HG03159 (cell line): ENCODE measurements around the gene SLCO3A1.

Experiments
- ATAC-seq: cut with Tn5 transposase; IDR thresholded peaks from one replicate; pipeline ENCODE4 v1.9.1; 2021; ENCODE audit warnings: mild to moderate bottlenecking, moderate library complexity; ENCODE audit not compliant: unreplicated experiment

Gene SLCO3A1

GRCh38 chr15:91881569-91882297 is 28.2 kb downstream of the SLCO3A1 start:
- ATAC-seq, result no peak

GRCh38 chr15:91882858-91883586 is 29.5 kb downstream of the SLCO3A1 start:
- ATAC-seq, result no peak

- ATAC-seq, result no peak
Measured at GRCh38 chr15:91884606-91885005, 31.1 kb downstream of the SLCO3A1 start.

DNA sequence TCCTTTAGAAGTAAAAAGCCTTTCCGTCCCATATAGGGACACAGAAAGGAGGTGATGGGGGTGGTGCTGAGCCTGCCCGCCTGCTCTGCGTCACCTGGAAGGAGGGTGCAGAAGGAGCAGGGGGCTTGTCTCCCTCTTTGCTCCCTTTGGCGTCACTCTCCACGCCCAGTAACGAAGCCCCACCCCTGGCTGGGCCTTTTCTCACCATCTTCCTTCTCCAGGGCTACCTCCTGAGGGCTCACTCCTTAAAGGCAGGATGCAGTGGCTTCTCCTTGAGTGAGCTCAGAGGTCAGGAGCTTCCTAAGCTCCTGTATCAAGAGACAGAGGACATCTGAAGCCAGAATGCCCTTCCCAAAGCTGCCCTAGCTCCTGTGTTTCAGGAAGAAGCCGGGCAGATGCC is 31.5 kb downstream of the SLCO3A1 start:
- ATAC-seq, result no peak

DNA sequence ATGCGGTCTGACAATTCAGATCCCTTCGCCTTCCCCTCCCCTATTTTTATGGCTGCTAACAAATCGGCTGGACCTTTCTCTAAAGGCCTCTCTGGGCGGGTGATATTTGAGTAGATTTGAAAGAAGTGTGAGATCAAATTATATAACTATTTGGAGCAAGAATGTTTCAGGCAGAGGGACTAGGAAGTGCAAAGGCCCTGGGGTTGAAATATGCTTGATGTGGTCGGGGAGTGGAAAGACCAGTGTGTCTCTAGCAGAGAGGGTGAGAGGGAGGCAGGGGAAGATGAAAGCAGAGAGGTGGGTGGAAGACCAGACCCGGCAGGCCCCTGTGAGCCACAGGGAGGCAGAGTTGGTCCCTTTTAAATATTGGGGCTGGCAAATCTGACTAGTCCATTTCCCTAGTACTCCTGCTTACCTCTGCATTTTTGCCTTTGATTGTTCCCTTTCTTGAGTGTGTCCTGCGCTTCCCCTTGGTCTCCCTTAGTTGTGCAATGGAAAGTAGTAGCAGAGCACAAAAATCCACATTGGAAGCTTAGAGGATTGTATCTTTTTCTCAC is 32.3 kb downstream of the SLCO3A1 start:
- no peak for ATAC-seq

GRCh38 chr15:91886878-91887277 is 33.4 kb downstream of the SLCO3A1 start:
- ATAC-seq, result no peak

DNA sequence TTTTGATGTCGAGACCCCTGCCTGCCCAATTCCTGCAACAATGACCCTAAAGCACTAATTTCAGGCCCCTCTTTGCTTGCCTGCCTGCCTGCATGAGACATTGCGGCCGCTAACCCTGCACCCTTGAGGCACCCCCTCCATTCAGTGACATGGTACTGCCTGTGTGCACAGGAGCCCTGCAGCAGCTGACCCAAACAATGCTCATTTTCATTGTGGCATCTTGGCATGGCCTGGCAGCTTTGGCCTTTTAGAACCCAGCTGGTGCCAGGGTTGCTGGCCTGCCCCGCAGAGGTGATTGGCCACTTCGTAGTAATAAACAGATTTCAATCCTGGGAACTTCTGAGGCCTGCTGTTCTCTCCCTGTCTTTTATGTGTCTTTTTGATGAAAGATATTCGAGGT is 33.8 kb downstream of the SLCO3A1 start:
- ATAC-seq, result no peak

GRCh38 chr15:91887921-91888373 is 34.4 kb downstream of the SLCO3A1 start:
- no peak for ATAC-seq

GRCh38 chr15:91889111-91889815 is 35.8 kb downstream of the SLCO3A1 start:
- no peak for ATAC-seq

DNA sequence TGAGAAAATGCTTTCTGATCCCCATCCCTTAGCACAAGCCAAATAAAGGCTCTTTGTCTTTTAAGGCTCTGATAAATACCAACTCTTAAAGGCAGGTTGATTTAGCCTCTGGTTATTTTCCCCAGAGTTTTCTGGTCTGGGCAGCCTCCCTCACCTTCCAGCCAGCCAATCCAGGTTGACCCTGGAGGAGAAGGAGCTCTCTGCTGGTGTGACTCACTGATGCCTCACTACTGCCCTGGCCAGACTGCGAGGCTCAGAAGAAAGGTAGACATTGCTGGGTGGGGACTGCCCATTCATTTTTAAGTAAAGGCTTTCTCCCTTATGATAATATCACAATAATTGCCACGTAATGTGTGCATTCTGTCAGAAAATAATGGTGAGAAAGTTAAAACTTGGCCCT is 37.1 kb downstream of the SLCO3A1 start:
- ATAC-seq, result no peak

GRCh38 chr15:91891101-91891500 is 37.6 kb downstream of the SLCO3A1 start:
- no peak for ATAC-seq

GRCh38 chr15:91891788-91892345 is 38.4 kb downstream of the SLCO3A1 start:
- ATAC-seq, result no peak

GRCh38 chr15:91892436-91892835 is 38.9 kb downstream of the SLCO3A1 start:
- no peak for ATAC-seq

DNA sequence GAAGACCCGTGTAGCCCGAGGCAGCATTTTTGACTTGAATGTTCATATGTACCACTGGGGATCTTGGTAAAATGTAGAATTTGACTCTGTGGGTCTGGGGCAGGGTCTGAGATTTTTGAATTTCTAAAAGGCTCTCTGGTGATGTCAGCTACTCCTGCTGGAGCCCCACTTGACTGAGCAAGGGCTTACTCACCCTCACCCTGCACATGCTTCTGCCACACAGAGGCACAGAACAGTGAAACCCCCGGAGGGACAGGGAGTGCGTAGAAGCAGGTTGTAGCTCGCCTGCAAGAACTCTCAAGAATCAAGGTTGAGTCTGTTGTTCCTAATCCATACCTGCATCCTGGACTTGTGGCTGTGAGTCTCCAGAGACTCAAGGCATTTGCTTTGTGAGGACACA is 41.1 kb downstream of the SLCO3A1 start:
- ATAC-seq, result no peak

- no peak for ATAC-seq
Measured at GRCh38 chr15:91895051-91895450, 41.5 kb downstream of the SLCO3A1 start.

DNA sequence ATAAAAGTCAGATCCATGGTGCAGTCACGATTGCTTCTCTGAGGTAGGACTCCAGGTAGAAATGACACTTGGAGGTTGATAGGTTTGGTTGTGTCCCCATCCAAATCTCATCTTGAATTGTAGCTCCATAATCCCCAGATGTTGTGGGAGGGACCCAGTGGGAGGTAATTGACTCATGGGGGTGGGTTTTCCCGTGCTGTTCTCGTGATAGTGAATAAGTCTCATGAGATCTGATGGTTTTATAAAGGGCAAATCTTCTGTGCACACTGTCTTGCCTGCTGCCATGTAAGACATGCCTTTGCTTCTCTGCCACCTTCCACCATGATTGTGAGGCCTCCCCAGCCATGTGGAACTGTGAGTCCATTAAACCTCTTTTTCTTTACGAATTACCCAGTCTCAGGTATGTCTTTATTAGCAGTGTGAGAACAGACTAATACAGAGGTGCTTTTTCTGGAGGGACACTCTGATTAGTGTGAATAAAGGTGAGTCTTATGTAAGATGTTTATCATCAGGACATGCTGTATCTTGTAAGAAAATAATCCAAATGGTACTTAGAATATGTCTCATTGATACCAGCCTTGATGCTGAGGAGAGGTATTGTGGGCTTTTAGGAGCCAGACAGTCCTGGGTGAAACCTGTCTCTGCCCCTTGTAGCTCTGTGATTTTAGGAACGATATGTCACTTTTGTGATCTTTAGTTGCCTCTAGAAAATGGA is 43.0 kb downstream of the SLCO3A1 start:
- no peak for ATAC-seq

DNA sequence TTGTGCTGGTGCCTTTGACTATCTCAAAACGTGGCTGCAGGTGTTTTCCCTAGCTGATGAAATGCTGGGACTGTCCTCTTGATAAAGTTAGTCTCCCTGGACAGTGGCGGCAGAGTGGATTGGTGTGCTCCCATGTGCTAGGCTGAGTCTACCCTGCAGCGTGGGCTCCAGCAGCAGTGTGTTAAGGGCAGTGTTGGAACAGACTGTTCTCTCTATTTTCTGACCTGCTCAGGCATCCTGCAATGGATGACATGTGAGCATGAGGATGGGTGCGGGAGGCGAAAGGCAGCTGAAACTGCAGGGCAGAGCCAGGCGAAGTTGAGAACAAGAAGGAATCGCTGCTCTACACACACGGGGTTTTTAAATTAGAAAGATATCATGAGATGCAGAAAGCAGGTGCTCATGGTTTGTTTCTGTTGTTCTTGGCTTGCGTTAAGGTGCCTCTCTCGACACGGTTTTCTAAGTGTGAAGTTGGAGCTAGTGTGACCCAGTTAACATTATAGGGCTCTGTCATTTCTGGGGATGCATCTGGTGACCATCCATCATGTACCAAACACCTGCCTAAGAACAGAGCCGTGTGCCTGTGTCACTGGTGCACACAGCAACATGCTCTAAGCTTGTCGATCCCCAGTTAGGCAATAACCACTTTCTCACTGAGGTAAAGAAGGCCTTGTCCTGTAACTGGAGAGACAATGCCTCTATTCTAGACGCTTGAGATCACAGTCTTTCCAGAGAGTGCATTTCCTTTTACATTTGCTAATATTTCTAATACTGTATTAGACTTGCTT is 44.3 kb downstream of the SLCO3A1 start:
- no peak for ATAC-seq

GRCh38 chr15:91898843-91899242 is 45.3 kb downstream of the SLCO3A1 start:
- ATAC-seq, result no peak

DNA sequence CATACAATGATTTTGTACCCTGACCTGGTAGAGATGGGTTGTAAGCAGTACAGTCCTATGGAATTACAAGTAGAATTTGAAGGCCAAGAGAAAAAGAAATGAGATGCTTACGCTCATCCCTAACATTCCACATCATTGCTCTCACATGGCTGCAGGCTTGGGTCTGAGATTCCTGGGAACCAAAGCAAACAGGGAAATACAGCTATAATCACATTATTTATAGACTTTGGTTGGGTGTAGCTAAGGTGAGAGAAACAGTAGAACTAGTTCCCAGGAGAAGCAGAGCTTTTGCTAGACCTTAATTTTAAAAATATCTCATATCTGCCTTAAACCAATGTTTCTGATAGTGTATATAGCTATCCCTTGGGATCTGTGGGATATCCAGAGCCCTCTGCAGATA is 51.4 kb downstream of the SLCO3A1 start:
- ATAC-seq, result no peak

DNA sequence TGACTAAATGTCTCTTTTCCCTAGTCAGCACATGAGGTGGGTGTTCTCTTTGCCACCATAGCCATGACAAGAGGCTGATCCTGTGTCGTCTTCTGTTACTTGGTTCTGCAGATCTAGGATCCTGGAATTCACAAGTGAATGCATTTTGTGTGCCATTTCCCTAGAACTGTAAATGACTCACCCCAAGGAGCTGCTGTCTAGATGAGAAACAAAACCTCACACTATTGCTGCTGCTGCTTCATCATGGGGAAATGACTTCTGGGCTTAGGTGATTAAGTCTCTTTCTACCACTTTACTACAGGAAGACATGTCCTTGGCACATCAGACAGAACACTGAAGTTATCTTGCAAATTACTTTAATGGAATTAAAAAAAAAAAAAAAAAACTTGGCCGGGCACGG is 54.9 kb downstream of the SLCO3A1 start:
- no peak for ATAC-seq
